LNCAP (cell line): ENCODE results near the gene NIPA2.

Experiments used
- TF ChIP-seq, protein P1 (sequence below): fragments of 450-650 bp; IDR thresholded peaks from 2 replicates; pipeline ENCODE4 v1.5.1; 2017; ENCODE audit warnings: mild to moderate bottlenecking

NIPA2 gene

DNA sequence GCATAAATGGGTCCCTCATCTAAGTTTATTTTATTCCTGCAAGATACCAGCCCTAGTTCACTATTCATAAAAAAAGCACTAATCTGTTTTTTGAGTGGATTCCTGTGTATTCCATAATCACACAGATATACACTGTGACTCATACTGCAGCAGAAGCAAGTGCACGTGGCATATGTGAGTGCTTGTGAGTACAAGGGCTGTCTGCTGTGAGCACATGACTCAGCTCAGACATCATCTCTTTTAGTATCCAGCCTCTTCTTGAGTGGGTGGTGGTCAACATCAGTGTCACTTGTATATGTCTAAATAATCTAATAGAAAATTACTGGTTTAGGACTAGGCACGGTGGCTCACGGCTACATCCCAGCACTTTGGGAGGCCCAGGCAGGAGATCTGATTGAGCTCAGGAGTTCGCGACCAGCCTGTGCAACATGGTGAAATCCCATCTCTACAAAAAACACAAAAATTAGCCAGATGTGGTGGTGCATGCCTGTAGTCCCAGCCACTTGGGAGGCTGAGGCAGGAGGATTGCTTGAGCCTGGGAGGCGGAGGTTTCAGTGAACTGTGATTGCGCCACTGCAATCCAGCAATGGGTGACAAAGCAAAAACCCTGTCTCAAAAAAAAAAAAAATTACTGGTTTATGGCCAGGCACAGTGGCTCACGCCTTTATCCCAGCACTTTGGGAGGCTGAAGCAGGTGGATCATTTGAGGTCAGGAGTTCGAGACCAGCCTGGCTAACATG is 49.8 kb downstream of the NIPA2 start:
- TF ChIP-seq, protein P1, sequence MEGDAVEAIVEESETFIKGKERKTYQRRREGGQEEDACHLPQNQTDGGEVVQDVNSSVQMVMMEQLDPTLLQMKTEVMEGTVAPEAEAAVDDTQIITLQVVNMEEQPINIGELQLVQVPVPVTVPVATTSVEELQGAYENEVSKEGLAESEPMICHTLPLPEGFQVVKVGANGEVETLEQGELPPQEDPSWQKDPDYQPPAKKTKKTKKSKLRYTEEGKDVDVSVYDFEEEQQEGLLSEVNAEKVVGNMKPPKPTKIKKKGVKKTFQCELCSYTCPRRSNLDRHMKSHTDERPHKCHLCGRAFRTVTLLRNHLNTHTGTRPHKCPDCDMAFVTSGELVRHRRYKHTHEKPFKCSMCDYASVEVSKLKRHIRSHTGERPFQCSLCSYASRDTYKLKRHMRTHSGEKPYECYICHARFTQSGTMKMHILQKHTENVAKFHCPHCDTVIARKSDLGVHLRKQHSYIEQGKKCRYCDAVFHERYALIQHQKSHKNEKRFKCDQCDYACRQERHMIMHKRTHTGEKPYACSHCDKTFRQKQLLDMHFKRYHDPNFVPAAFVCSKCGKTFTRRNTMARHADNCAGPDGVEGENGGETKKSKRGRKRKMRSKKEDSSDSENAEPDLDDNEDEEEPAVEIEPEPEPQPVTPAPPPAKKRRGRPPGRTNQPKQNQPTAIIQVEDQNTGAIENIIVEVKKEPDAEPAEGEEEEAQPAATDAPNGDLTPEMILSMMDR: no peak

DNA sequence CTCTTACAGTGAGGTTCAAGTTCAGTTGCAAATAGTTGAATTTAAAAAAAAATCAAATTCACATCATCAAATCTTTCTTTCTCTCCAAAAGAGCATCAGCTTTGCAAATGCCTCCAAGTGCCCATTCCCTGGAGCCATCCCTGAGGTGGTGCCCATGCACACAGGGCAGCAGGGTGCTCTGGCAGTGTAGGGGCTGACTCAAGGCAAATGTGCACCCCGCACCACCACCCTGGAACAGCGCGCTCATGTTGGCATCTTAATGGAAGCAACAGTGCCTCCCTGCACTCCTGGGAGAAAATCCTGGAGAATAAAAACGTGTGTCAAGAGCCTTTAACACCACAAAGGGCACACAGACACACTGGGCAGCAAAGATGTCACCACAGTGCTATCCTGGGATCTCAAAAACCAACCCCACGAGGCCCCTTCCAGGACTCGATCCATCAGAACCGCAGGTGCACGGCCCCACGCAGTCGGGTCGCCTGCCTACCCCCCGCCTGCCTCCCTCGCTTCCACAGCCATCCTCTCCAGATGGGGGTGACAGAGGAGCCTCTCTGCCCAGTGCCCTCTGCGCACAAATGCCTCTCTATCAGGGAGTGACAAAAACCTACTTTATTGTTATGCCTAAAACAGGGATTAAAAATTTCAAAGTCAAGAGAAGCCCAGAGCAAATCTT is 50.8 kb downstream of the NIPA2 start:
- TF ChIP-seq, protein P1: no peak

DNA sequence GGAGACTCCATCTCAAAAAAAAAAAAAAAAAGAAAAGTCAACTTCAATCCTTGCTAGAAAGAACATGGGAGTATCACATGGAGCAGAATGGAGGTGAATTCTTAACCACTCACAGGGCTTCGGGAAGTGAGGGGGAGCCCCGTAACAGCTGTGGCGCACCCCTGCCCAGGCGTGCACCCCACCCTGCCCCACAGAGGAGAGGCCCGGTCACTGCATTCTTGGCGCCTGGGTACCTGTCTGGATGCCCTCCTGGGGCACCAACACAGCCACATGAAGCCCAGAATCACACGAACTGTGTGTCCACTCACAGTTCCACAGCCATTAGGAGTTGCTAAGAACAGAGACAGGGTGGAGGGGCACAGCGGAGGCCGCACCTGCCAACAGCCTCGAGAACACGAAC is 51.8 kb downstream of the NIPA2 start:
- TF ChIP-seq, protein P1: no peak

DNA sequence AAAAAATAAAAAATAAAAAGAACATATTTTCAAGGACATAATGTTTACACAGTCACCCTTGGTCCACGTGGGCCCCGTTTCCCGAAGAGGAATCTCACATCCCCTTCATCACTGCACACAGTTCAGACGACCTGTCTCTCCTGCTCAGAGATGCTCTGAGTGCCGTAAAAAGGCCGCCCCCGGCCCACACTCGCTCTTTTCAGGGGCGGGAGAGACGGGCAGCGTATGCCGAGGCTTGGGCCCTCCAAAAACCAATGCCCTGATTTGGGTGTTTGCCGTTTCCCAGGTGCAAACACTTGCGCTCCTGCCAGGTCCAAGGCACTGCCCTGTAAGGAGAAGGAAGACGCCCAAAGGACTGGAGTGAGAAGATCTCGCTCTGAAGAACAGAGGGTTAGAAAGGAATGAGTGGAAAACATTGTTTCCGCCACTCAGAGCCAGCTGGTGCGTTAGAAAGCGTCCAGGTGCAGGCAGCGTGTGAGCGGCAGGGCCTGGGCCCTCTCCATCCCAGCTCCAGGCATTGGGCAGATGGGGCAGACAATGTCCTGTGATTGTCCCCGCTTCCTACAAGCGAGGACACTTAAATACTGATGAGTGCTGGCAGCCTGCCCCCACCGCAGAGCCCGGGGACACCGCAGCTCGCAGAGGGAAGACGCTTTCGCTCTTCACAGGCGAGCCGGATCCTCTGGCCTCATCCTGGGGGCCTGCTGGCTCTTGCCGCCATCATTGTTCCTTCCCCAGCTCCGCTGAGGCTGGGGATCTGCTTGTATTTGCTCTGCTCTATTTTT is 53.2 kb downstream of the NIPA2 start:
- TF ChIP-seq, protein P1: no peak

DNA sequence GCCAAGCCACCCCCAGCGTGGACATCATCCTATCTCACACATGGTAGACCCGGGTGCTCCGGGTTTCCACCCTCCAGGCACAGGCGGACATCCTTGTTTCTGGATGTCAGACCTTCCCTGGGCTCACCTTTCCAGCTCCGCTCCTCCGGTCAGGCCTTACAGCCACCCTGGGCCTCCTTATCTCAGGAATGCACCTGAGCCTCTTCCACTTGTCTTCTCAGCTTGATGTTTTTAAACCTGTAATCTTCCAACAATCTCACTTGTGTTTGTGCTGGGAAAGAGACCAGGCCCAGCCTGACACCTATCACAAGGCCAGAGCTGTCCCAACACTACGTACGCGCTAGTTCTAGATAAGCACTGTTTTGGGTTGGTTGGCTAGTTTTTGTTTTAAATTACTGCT is 53.9 kb downstream of the NIPA2 start:
- TF ChIP-seq, protein P1: no peak

DNA sequence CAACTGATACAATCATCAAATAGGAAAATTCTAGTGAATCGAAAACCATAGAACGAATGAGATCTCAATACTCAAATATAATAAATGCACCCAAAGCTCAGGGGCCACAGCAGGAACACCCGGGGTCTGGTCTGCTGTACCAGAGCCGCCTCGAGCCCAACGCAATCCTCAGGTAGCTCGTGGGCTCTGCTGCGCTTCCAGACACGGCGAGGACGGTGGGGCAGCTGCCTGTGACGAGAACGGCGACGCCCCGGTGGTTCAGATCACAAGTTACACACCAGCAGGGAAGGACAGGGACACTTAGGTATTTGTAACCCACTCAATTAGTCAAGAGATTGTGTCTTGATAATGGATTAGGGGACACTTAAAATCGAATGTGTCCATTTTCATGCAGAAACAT is 54.6 kb downstream of the NIPA2 start:
- TF ChIP-seq, protein P1: no peak

DNA sequence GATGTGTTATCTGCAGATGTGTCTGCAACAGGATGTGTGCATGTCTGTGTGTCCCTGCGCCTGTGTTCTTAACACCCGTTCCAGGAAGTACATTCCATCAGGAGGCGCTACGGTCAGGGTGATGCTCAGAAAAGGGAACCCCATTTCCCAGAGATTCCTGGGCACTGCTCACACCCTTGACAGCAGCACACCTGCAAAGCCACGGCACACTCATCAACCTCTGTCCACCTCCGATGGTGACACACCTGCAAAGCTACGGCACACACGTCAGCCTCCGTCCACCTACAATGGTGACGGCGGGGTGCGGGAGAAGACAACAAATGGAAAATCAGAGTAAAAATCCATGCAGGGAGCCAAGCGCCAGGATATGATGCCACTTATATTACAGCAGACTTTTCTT is 55.4 kb downstream of the NIPA2 start:
- TF ChIP-seq, protein P1: no peak
